OCI-LY1 (cell line): ENCODE results near the gene CNTNAP5.

ENCODE experiments used
- H2AFZ ChIP-seq: fragments of 200-600 bp; sonication (generic), shearing (Covaris generic); 2 replicates; pipeline ENCODE4 v1.6.0; 2014; ENCODE audit warnings: antibody characterized with exemption, mild to moderate bottlenecking, low read length
- H3F3A ChIP-seq: fragments of 200-600 bp; sonication (generic), shearing (Covaris generic); 2 replicates; pipeline ENCODE4 v1.6.0; 2014; ENCODE audit warnings: mild to moderate bottlenecking, antibody characterized with exemption, low read length, moderate library complexity; ENCODE audit not compliant: insufficient read depth
- H3K27ac ChIP-seq: fragments of 200-600 bp; sonication (generic); 2 replicates; pipeline ENCODE4 v1.5.1; 2014; ENCODE audit warnings: low read length, mixed run types, mild to moderate bottlenecking, low read depth; ENCODE audit not compliant: poor library complexity, severe bottlenecking
- H3K27me3 ChIP-seq: fragments of 200-600 bp; sonication (generic); 2 replicates; pipeline ENCODE4 v1.6.0; 2014; ENCODE audit warnings: antibody characterized with exemption, mild to moderate bottlenecking, low read length, moderate library complexity; ENCODE audit not compliant: insufficient read depth
- H3K36me3 ChIP-seq: fragments of 200-600 bp; sonication (generic); 2 replicates; pipeline ENCODE4 v1.6.1; 2014; ENCODE audit warnings: mild to moderate bottlenecking, antibody characterized with exemption, low read length, moderate library complexity, mixed read lengths; ENCODE audit not compliant: insufficient read depth
- H3K4me1 ChIP-seq: fragments of 200-600 bp; sonication (generic); 2 replicates; pipeline ENCODE4 v1.5.1; 2014; ENCODE audit warnings: mild to moderate bottlenecking, low read length, moderate library complexity; ENCODE audit not compliant: insufficient read depth, severe bottlenecking
- H3K4me2 ChIP-seq: fragments of 200-600 bp; sonication (generic), shearing (Covaris generic); 2 replicates; pipeline ENCODE4 v1.6.1; 2014; ENCODE audit warnings: low read length
- H3K4me3 ChIP-seq: fragments of 200-600 bp; sonication (generic); 2 replicates; pipeline ENCODE4 v1.5.1; 2014; ENCODE audit warnings: low read length, low read depth, mild to moderate bottlenecking, mixed read lengths; ENCODE audit not compliant: poor library complexity, severe bottlenecking
- H3K79me2 ChIP-seq: fragments of 200-600 bp; shearing (Covaris generic); 2 replicates; pipeline ENCODE4 v1.6.1; 2016; ENCODE audit warnings: mixed run types, low read length, mixed read lengths; ENCODE audit not compliant: insufficient read depth
- H3K9ac ChIP-seq: fragments of 200-600 bp; sonication (generic), shearing (Covaris generic); 2 replicates; pipeline ENCODE4 v1.6.1; 2014; ENCODE audit warnings: mild to moderate bottlenecking, low read length, mixed read lengths
- H3K9me2 ChIP-seq: fragments of 200-600 bp; sonication (generic), shearing (Covaris generic); 2 replicates; pipeline ENCODE4 v1.6.1; 2014; ENCODE audit warnings: low read depth, mild to moderate bottlenecking, low read length, mixed read lengths
- H3K9me3 ChIP-seq: fragments of 200-600 bp; shearing (Covaris generic); 2 replicates; pipeline ENCODE4 v1.6.1; 2014; ENCODE audit warnings: low read length, mixed read lengths
- H4K20me1 ChIP-seq: fragments of 200-600 bp; sonication (generic), shearing (Covaris generic); 2 replicates; pipeline ENCODE4 v1.6.0; 2016; ENCODE audit warnings: mild to moderate bottlenecking, low read length; ENCODE audit not compliant: insufficient read depth
- CTCF ChIP-seq: fragments of 200-600 bp; sonication (generic), shearing (Covaris generic); IDR thresholded peaks from 2 replicates; pipeline ENCODE4 v1.5.1; 2017; ENCODE audit warnings: mild to moderate bottlenecking, antibody characterized with exemption, low read length, moderate library complexity, mixed read lengths
- EZH2 ChIP-seq: fragments of 200-600 bp; sonication (generic), shearing (Covaris generic); IDR thresholded peaks from 2 replicates; pipeline ENCODE4 v1.8.0; 2017; ENCODE audit warnings: borderline replicate concordance, mixed run types, mild to moderate bottlenecking, antibody characterized with exemption, low read length, moderate library complexity, mixed read lengths

CNTNAP5 gene

GRCh38 chr2:124879640-124880039 lies 854.6 kb downstream of the CNTNAP5 start:
- Histone ChIP-seq H3K4me2 (no peak overlapping the region), H4K20me1 (no peaks in the 10 kb centered on the region), H3K4me1 (no peaks in the 10 kb centered on the region), H3K9me2 (no peaks in the 10 kb centered on the region), H3K4me3 (no peak overlapping the region), H3F3A (no peaks in the 10 kb centered on the region), H3K9ac (no peak overlapping the region), H3K9me3 (no peaks in the 10 kb centered on the region), H2AFZ (no peak overlapping the region), H3K36me3 (no peaks in the 10 kb centered on the region), H3K79me2 (no peaks in the 10 kb centered on the region), H3K27me3 (no peaks in the 10 kb centered on the region), H3K27ac (no peak overlapping the region)
- TF ChIP-seq EZH2: no peak
- TF ChIP-seq CTCF: no peak

GRCh38 chr2:124880995-124881394 lies 855.9 kb downstream of the CNTNAP5 start:
- no peak for TF ChIP-seq EZH2
- TF ChIP-seq CTCF: no peak
- Histone ChIP-seq H3K79me2 (no peaks in the 10 kb centered on the region), H4K20me1 (no peaks in the 10 kb centered on the region), H3K9me2 (no peaks in the 10 kb centered on the region), H3K4me2 (no peak overlapping the region), H3K27ac (no peak overlapping the region), H3K9me3 (no peaks in the 10 kb centered on the region), H3K36me3 (no peaks in the 10 kb centered on the region), H3K27me3 (no peaks in the 10 kb centered on the region), H3K9ac (no peak overlapping the region), H2AFZ (no peak overlapping the region), H3K4me1 (no peaks in the 10 kb centered on the region), H3K4me3 (no peak overlapping the region), H3F3A (no peaks in the 10 kb centered on the region)

- H3F3A ChIP-seq: no peaks in the 10 kb centered on the region
- TF ChIP-seq EZH2: no peak
- no peak for TF ChIP-seq CTCF
- no peaks in the 10 kb centered on the region for H3K4me1 ChIP-seq
These were observed 857.3 kb downstream of the CNTNAP5 start for GRCh38 chr2:124882423-124882822.

More at GRCh38 chr2:124882423-124882822, 857.3 kb downstream of the CNTNAP5 start:
- Histone ChIP-seq H3K36me3 (no peaks in the 10 kb centered on the region), H2AFZ (no peak overlapping the region), H3K9me3 (no peaks in the 10 kb centered on the region), H3K4me3 (no peak overlapping the region), H3K79me2 (no peaks in the 10 kb centered on the region), H4K20me1 (no peaks in the 10 kb centered on the region), H3K9ac (no peak overlapping the region), H3K4me2 (no peak overlapping the region), H3K27me3 (no peaks in the 10 kb centered on the region), H3K9me2 (no peaks in the 10 kb centered on the region), H3K27ac (no peak overlapping the region)
